A549 (cell line): Measurements from ENCODE around the gene OAS1.

Experiments used
- EP300 ChIP-seq, 2 experiments: fragments of >200 bp; sonication (Bioruptor Twin); formaldehyde crosslinking; IDR thresholded peaks; 2 replicates in 1 of 2; 3 replicates in 1 of 2; pipeline ENCODE4 v1.6.1; 2016 to 2017
- GATA3 ChIP-seq: IDR thresholded peaks from 2 replicates; pipeline ENCODE4 v1.6.1; 2012; ENCODE audit warnings: borderline replicate concordance
- REST ChIP-seq: fragments of 200-600 bp; sonication (generic); IDR thresholded peaks from 2 replicates; pipeline ENCODE4 v1.6.1; 2016; ENCODE audit warnings: antibody characterized with exemption, mild to moderate bottlenecking, moderate library complexity

- TF ChIP-seq REST, result no peak
- no peak for TF ChIP-seq GATA3
- TF ChIP-seq EP300 (IDR thresholded peaks at IDR 0.05), result no peak
Measured at GRCh38 chr12:112878488-112878887, 28.3 kb upstream of the OAS1 start.
